Mucosa of rectum (tissue), 2 donors: ENCODE data around the gene ATP2A1.

Experiments used
- H3K27ac ChIP-seq, 2 donors: one replicate each; pipeline ENCODE4 v1.7.0; 2013; ENCODE audit warnings: inconsistent platforms in 2 of 2, low read depth in 2 of 2, low read length in 2 of 2
- H3K27me3 ChIP-seq, 2 donors: one replicate each; pipeline ENCODE4 v1.7.0; 2013; ENCODE audit warnings: low read length in 2 of 2; ENCODE audit not compliant: control insufficient read depth in 2 of 2, insufficient read depth in 2 of 2
- H3K36me3 ChIP-seq, 2 donors: one replicate each; pipeline ENCODE4 v1.7.0; 2013; ENCODE audit warnings: low read length in 2 of 2; ENCODE audit not compliant: control insufficient read depth in 2 of 2, insufficient read depth in 2 of 2
- H3K4me1 ChIP-seq, 2 donors: one replicate each; pipeline ENCODE4 v1.7.0; 2013; ENCODE audit warnings: low read length in 2 of 2, mild to moderate bottlenecking in 1 of 2; ENCODE audit not compliant: control insufficient read depth in 2 of 2, insufficient read depth in 2 of 2
- H3K4me3 ChIP-seq, 2 donors: one replicate each; pipeline ENCODE4 v1.7.0; 2013; ENCODE audit warnings: low read length in 2 of 2
- H3K9ac ChIP-seq, 2 donors: one replicate each; pipeline ENCODE4 v1.7.0; 2013; ENCODE audit warnings: low read length in 2 of 2, low read depth in 1 of 2, mild to moderate bottlenecking in 1 of 2
- H3K9me3 ChIP-seq, 2 donors: one replicate each; pipeline ENCODE4 v1.7.0; 2013; ENCODE audit warnings: low read length in 2 of 2; ENCODE audit not compliant: control insufficient read depth in 2 of 2
- donor health status: healthy.
- donor health status: Normal muscosa, but diverticular disease.

ATP2A1 gene

DNA sequence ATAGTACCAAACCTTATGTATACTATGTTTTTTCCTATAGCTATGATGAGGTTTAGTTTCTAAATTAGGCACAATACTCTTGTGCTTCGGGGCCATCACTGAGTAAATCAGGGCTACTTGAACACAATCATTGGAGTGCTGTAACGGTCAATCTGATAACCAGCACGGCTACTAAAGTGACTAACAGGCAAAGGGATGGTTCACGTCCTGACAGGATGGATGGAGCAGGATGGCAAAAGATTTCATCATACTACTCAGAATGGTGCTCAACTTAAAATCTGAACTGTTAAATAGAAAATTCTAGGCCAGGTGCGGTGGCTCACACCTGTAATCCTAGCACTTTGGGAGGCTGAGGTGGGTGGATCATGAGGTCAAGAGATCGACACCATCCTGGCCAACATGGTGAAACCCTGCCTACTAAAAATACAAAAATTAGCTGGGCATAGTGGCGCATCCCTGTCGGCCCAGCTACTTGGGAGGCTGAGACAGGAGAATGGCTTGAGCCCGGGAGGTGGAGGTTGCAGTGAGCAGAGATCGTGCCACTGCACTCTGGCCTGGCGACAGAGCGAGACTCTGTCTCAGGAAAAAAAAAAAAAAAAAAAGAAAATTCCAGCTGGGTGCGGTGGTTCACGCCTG lies 39.2 kb upstream of the ATP2A1 start:
- H3K27ac ChIP-seq = no peak overlapping the region
- peaks cover 50 to 53% of the 10 kb centered on the region in 2 donors for H3K36me3 ChIP-seq
- H3K9me3 ChIP-seq = no peaks in the 10 kb centered on the region
- no peak overlapping the region for H3K4me3 ChIP-seq
- H3K27me3 ChIP-seq = no peaks in the 10 kb centered on the region
- H3K4me1 ChIP-seq = no peaks in the 10 kb centered on the region
- H3K9ac ChIP-seq = no peak overlapping the region

DNA sequence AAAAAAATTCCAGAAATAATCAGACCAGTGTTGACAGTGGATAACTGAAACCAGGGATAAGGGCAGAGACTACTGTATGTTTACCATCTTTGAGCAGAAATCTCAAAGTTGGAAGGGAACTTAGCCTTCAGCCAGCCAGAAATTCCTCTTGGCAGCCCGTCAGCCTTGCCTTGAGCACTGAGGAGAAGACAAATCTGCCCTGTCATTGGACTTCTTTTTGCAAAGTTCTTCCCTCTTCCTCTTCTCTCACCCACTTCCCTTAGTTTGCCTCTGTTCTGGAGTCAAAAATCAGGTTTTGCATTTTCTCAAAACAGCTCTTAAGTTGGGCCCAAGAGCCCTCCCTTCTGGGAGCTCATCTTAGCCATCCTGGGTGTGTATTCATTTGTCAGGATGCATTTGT lies 38.4 kb upstream of the ATP2A1 start:
- Histone ChIP-seq H3K27me3 (no peaks in the 10 kb centered on the region), H3K9me3 (no peaks in the 10 kb centered on the region), H3K4me1 (peaks cover 2 to 3% of the 10 kb centered on the region in 2 donors), H3K36me3 (peaks cover 50 to 53% of the 10 kb centered on the region in 2 donors), H3K9ac (no peak overlapping the region), H3K4me3 (no peak overlapping the region), H3K27ac (no peak overlapping the region)

GRCh38 chr16:28842696-28843095 lies 35.6 kb upstream of the ATP2A1 start:
- Histone ChIP-seq H3K9me3 (no peaks in the 10 kb centered on the region), H3K4me3 (no peak overlapping the region), H3K4me1 (peaks cover 19 to 21% of the 10 kb centered on the region in 2 donors), H3K27me3 (no peaks in the 10 kb centered on the region), H3K27ac (no peak overlapping the region), H3K36me3 (peaks cover 33% of the 10 kb centered on the region in 2 donors), H3K9ac (no peak overlapping the region)

- no peak overlapping the region for H3K9ac ChIP-seq
- H3K4me3 ChIP-seq = no peak overlapping the region
- H3K9me3 ChIP-seq = no peaks in the 10 kb centered on the region
- peaks cover 19 to 21% of the 10 kb centered on the region in 2 donors for H3K4me1 ChIP-seq
- H3K27me3 ChIP-seq = no peaks in the 10 kb centered on the region
- no peak overlapping the region for H3K27ac ChIP-seq
- peaks cover 32% of the 10 kb centered on the region in 2 donors for H3K36me3 ChIP-seq
These were observed 34.5 kb upstream of the ATP2A1 start for GRCh38 chr16:28843766-28844165.

GRCh38 chr16:28844226-28844885 lies 33.9 kb upstream of the ATP2A1 start:
- Histone ChIP-seq H3K4me3 (no peak overlapping the region), H3K9ac (no peak overlapping the region), H3K4me1 (peaks cover 19 to 21% of the 10 kb centered on the region in 2 donors), H3K36me3 (peaks cover 32% of the 10 kb centered on the region in 2 donors), H3K27me3 (no peaks in the 10 kb centered on the region), H3K9me3 (no peaks in the 10 kb centered on the region), H3K27ac (no peak overlapping the region)

DNA sequence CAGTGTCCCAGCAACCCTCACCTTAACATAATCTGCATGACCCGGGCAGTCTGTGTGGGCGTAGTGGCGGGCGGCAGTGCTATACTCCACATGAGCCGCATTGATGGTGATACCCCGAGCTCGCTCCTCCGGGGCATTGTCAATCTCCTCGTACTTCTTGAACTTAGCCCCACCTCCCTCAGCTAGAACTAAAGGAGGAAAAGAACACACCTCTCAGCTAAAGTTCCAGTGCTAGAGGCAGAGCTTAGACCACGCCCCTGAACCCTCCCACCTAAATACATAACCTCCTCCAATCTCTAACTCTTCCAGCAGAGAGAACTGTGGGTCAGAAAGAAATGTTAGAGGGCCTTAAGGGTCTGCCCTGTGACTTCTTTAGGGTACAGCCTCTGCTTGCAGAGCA lies 33.0 kb upstream of the ATP2A1 start:
- Histone ChIP-seq H3K9ac (peak overlapping the region; percentile 96 to 97), H3K9me3 (no peaks in the 10 kb centered on the region), H3K27ac (peak overlapping the region; percentile 73 to 86), H3K27me3 (no peaks in the 10 kb centered on the region), H3K36me3 (peaks cover 32% of the 10 kb centered on the region in 2 donors), H3K4me1 (peaks cover 19 to 21% of the 10 kb centered on the region in 2 donors), H3K4me3 (peak overlapping the region; percentile 83 to 95)

GRCh38 chr16:28845761-28846079 lies 32.6 kb upstream of the ATP2A1 start:
- Histone ChIP-seq H3K27ac (peak overlapping the region; percentile 73 to 86), H3K4me1 (peaks cover 19 to 21% of the 10 kb centered on the region in 2 donors), H3K9ac (peak overlapping the region; percentile 96 to 97), H3K36me3 (peaks cover 32% of the 10 kb centered on the region in 2 donors), H3K9me3 (no peaks in the 10 kb centered on the region), H3K27me3 (no peaks in the 10 kb centered on the region), H3K4me3 (peak overlapping the region; percentile 83 to 95)

GRCh38 chr16:28846080-28846932 lies 32.0 kb upstream of the ATP2A1 start, which contains the start of gene TUFM:
TSS of gene TUFM (minus strand) at chr16:28846348. CDS start at chr16:28846269, 79 bp downstream.
- Histone ChIP-seq H3K9me3 (no peaks in the 10 kb centered on the region), H3K36me3 (peaks cover 32% of the 10 kb centered on the region in 2 donors), H3K9ac (peak within 1 kb of the TSS; percentile 96 to 97), H3K27me3 (no peaks in the 10 kb centered on the region), H3K4me3 (peak within 1 kb of the TSS; percentile 83 to 95), H3K27ac (peak within 1 kb of the TSS; percentile 80 to 89), H3K4me1 (peaks cover 19 to 21% of the 10 kb centered on the region in 2 donors)

- Histone ChIP-seq H3K36me3 (peaks cover 30% of the 10 kb centered on the region in 2 donors), H3K4me1 (peaks cover 19 to 21% of the 10 kb centered on the region in 2 donors), H3K9me3 (no peaks in the 10 kb centered on the region), H3K27me3 (no peaks in the 10 kb centered on the region), H3K27ac (peak overlapping the region; percentile 80 to 89), H3K9ac (peak overlapping the region; percentile 87 to 96), H3K4me3 (peak overlapping the region; percentile 83 to 95)
These were observed 31.4 kb upstream of the ATP2A1 start for GRCh38 chr16:28846933-28847273.

- Histone ChIP-seq H3K9me3 (no peaks in the 10 kb centered on the region), H3K4me1 (no peaks in the 10 kb centered on the region), H3K27me3 (no peaks in the 10 kb centered on the region), H3K4me3 (no peak overlapping the region), H3K9ac (no peak overlapping the region), H3K27ac (no peak overlapping the region), H3K36me3 (no peaks in the 10 kb centered on the region)
These were observed 19.9 kb upstream of the ATP2A1 start for GRCh38 chr16:28858421-28858820.
